A673 (cell line): ENCODE data around the gene KRTAP20-1. TPM values are rescaled to one million over a fixed set of nuclear protein-coding genes. Genes with fewer than 3 reads are reported as not detected.

Experiments
- BruUV-seq: library from RNA; stranded (reverse); fragments of 400-500 nt; replicated peaks from 2 replicates; lab custom pipeline; 2021; lab: Mats Ljungman, UMichigan
- CTCF ChIA-PET: fragments of 300-600 bp; sonication (Branson Sonifier 250); formaldehyde crosslinking; loops from one replicate; lab custom pipeline; 2022; ENCODE audit warnings: antibody characterized with exemption; lab: Charles Lee
- POLR2A ChIA-PET: fragments of 300-600 bp; sonication (Branson Sonifier 250); formaldehyde crosslinking; loops from one replicate; lab custom pipeline; 2022; ENCODE audit warnings: antibody characterized with exemption; ENCODE audit not compliant: low non-redundant PET; lab: Charles Lee
- DNase-seq: peaks from one replicate; pipeline ENCODE4 v3.0.0-alpha.2; 2015; ENCODE audit warnings: low spot score
- H3K27ac ChIP-seq: fragments of 200-600 bp; sonication (generic); 2 replicates; pipeline ENCODE4 v1.5.1; 2016; ENCODE audit warnings: mixed run types, low read depth, mild to moderate bottlenecking, mixed read lengths, antibody characterized with exemption, low read length; ENCODE audit not compliant: poor library complexity, severe bottlenecking
- H3K27me3 ChIP-seq: fragments of 200-600 bp; sonication (generic); replicated peaks from 2 replicates; pipeline ENCODE4 v1.6.1; 2017; ENCODE audit warnings: mixed run types, low read depth, mild to moderate bottlenecking, mixed read lengths, antibody characterized with exemption, low read length; ENCODE audit not compliant: insufficient read depth, poor library complexity
- H3K36me3 ChIP-seq: fragments of 200-600 bp; sonication (generic); 2 replicates; pipeline ENCODE4 v1.6.1; 2016; ENCODE audit warnings: mixed run types, mild to moderate bottlenecking, mixed read lengths, antibody characterized with exemption, low read length; ENCODE audit not compliant: insufficient read depth, poor library complexity, severe bottlenecking
- H3K4me1 ChIP-seq: fragments of 200-600 bp; sonication (generic); 2 replicates; pipeline ENCODE4 v1.6.1; 2017; ENCODE audit warnings: mixed run types, mild to moderate bottlenecking, mixed read lengths, antibody characterized with exemption, low read length; ENCODE audit not compliant: insufficient read depth, poor library complexity, severe bottlenecking
- H3K4me3 ChIP-seq: fragments of 200-600 bp; sonication (generic); 2 replicates; pipeline ENCODE4 v1.5.1; 2016; ENCODE audit warnings: low read depth, mixed run types, mild to moderate bottlenecking, mixed read lengths, low read length; ENCODE audit not compliant: poor library complexity, severe bottlenecking
- H3K9me3 ChIP-seq: fragments of 200-600 bp; sonication (generic); 2 replicates; pipeline ENCODE4 v1.6.1; 2016; ENCODE audit warnings: mixed run types, low read depth, mild to moderate bottlenecking, mixed read lengths, antibody characterized with exemption, low read length; ENCODE audit not compliant: poor library complexity, severe bottlenecking
- CTCF ChIP-seq: fragments of 300-800, 200-600 bp; sonication (generic); conservative IDR thresholded peaks from 2 replicates; pipeline ENCODE4 v1.5.1; 2017; ENCODE audit warnings: low read depth, mild to moderate bottlenecking, antibody characterized with exemption, low read length, moderate library complexity, mixed read lengths
- EZH2 ChIP-seq: fragments of 200-600 bp; sonication (generic); IDR thresholded peaks from 2 replicates; pipeline ENCODE4 v1.6.1; 2017; ENCODE audit warnings: borderline replicate concordance, low read depth, mild to moderate bottlenecking, mixed read lengths, antibody characterized with exemption, low read length; ENCODE audit not compliant: poor library complexity, severe bottlenecking
- intact Hi-C: fragments of 100-400 bp; cut with micrococcal nuclease; formaldehyde crosslinking; loops from one replicate; pipeline ENCODE4 v1.10.0; 2022; ENCODE audit not compliant: unreplicated experiment
- total RNA-seq: library from RNA; stranded (reverse); gene quantifications from 2 replicates; pipeline ENCODE4 v1.2.3, GENCODE V29; 2021

Gene KRTAP20-1
- total RNA-seq, 1 experiment from 2014 or later: not detected

GRCh38 chr21:30642564-30642963, 26.3 kb downstream of the KRTAP20-1 start, which contains the start of gene KRTAP20-3:
Gene KRTAP20-3, plus strand, starts transcription at chr21:30642864.
- H3K4me1 ChIP-seq: no peaks in the 10 kb centered on the region
- BruUV-seq: no TSS peak
- no peak for TF ChIP-seq CTCF
- TF ChIP-seq EZH2: no peak
- H3K27me3 ChIP-seq: no peaks in the 10 kb centered on the region
- peaks cover 12% of the 10 kb centered on the region for H3K9me3 ChIP-seq
- POLR2A ChIA-PET: no interaction called here
- CTCF ChIA-PET: no interaction called here
- H3K4me3 ChIP-seq: no peak within 1 kb of the TSS
- no peak for DNase-seq
- no peaks in the 10 kb centered on the region for H3K36me3 ChIP-seq
- no peak within 1 kb of the TSS for H3K27ac ChIP-seq
- intact Hi-C loops: no loop called here

GRCh38 chr21:30646904-30647414, 30.7 kb downstream of the KRTAP20-1 start:
- BruUV-seq: no TSS peak
- Histone ChIP-seq H3K4me3 (no peak overlapping the region), H3K9me3 (peaks cover 4% of the 10 kb centered on the region), H3K27ac (no peak overlapping the region), H3K4me1 (no peaks in the 10 kb centered on the region), H3K27me3 (no peaks in the 10 kb centered on the region), H3K36me3 (no peaks in the 10 kb centered on the region)
- intact Hi-C loops: no loop called here
- CTCF ChIA-PET: no interaction called here
- DNase-seq: no peak
- TF ChIP-seq CTCF (no peak), EZH2 (no peak)
- POLR2A ChIA-PET: no interaction called here

GRCh38 chr21:30652891-30653290, 36.7 kb downstream of the KRTAP20-1 start:
- no peak for TF ChIP-seq CTCF
- POLR2A ChIA-PET: no interaction called here
- CTCF ChIA-PET: no interaction called here
- Histone ChIP-seq H3K4me1 (no peaks in the 10 kb centered on the region), H3K9me3 (no peaks in the 10 kb centered on the region), H3K27ac (no peak overlapping the region), H3K4me3 (no peak overlapping the region), H3K27me3 (no peaks in the 10 kb centered on the region), H3K36me3 (no peaks in the 10 kb centered on the region)
- BruUV-seq: no TSS peak
- DNase-seq: no peak
- intact Hi-C loops: no loop called here

Other genes starting within 250 kb of the KRTAP20-1 start
- gene KRTAP13-2, start 244.2 kb upstream of the KRTAP20-1 start, total RNA-seq: not detected in 2 replicates
- gene KRTAP13-1, start 220.4 kb upstream of the KRTAP20-1 start, total RNA-seq: not detected in 2 replicates
- not detected in 2 replicates for gene KRTAP13-3, start 190.5 kb upstream of the KRTAP20-1 start, total RNA-seq
- gene KRTAP13-4, start 186.2 kb upstream of the KRTAP20-1 start, total RNA-seq: not detected in 2 replicates
- gene KRTAP15-1, start 176.2 kb upstream of the KRTAP20-1 start, total RNA-seq: not detected in 2 replicates
- not detected in 2 replicates for gene KRTAP19-1, start 136.1 kb upstream of the KRTAP20-1 start, total RNA-seq
- not detected in 2 replicates for gene KRTAP19-2, start 129.0 kb upstream of the KRTAP20-1 start, total RNA-seq
- not detected in 2 replicates for gene KRTAP19-3, start 124.4 kb upstream of the KRTAP20-1 start, total RNA-seq
- gene KRTAP19-4, start 119.3 kb upstream of the KRTAP20-1 start, total RNA-seq: not detected in 2 replicates
- not detected in 2 replicates for gene KRTAP19-5, start 114.3 kb upstream of the KRTAP20-1 start, total RNA-seq
- not detected in 2 replicates for gene KRTAP19-6, start 74.6 kb upstream of the KRTAP20-1 start, total RNA-seq
- gene KRTAP19-7, start 55.1 kb upstream of the KRTAP20-1 start, total RNA-seq: not detected in 2 replicates
- gene KRTAP22-2, start 26.0 kb upstream of the KRTAP20-1 start, total RNA-seq: not detected in 2 replicates
- not detected in 2 replicates for gene KRTAP6-3, start 24.0 kb upstream of the KRTAP20-1 start, total RNA-seq
- not detected in 2 replicates for gene KRTAP6-2, start 17.5 kb upstream of the KRTAP20-1 start, total RNA-seq
- not detected in 2 replicates for gene KRTAP22-1, start 15.3 kb upstream of the KRTAP20-1 start, total RNA-seq
- not detected in 2 replicates for gene KRTAP6-1, start 2.5 kb upstream of the KRTAP20-1 start, total RNA-seq
- gene KRTAP20-4, start 4.2 kb downstream of the KRTAP20-1 start, total RNA-seq: not detected in 2 replicates
- gene KRTAP20-2, start 18.8 kb downstream of the KRTAP20-1 start, total RNA-seq: not detected in 2 replicates
- gene KRTAP20-3, start 26.4 kb downstream of the KRTAP20-1 start, total RNA-seq: not detected in 2 replicates
- not detected in 2 replicates for gene KRTAP21-3, start 102.4 kb downstream of the KRTAP20-1 start, total RNA-seq
- not detected in 2 replicates for gene KRTAP21-2, start 130.8 kb downstream of the KRTAP20-1 start, total RNA-seq
- gene KRTAP21-1, start 139.0 kb downstream of the KRTAP20-1 start, total RNA-seq: not detected in 2 replicates
- gene KRTAP8-1, start 196.8 kb downstream of the KRTAP20-1 start, total RNA-seq: not detected in 2 replicates
- not detected in 2 replicates for gene KRTAP7-1, start 213.3 kb downstream of the KRTAP20-1 start, total RNA-seq